Measurements from ENCODE around the gene KRT24. TPM values are rescaled to one million over a fixed set of nuclear protein-coding genes. Genes with fewer than 3 reads are reported as not detected.

The KRT24 gene
- total RNA-seq (2021; ENCODE audit: unreplicated experiment) (not detected), Bru-seq, nascent RNA (not detected), BruChase-seq, experiment 1, labeled RNA remaining after a 2-hour chase (not detected), BruChase-seq, experiment 2, labeled RNA remaining after a 6-hour chase (not detected)
- polyA plus RNA-seq (2012; ENCODE audit: insufficient read length), result not detected
- long read RNA-seq, result 0 reads

DNA sequence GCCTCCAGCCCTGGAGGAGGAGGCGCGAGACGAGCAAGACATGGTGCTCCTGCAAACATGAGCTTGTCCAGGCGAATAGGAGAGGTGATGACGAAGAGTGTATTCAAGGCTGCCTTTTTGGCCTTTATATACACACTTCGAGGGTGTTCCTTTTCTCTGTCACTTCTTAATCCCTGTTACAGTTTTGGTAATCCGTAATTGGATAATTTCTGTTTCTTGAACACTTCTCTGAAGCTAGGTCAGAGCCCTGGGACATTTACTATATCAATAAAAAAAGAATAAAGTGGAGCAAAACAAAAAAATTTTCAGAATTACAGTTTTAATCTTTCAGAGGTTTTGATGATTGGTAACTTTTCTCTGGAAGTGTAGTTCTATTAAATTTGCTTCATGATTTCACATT, at the start of gene KRT24:
Gene KRT24, minus strand, starts transcription at position 101 of the 400 bp plus-strand sequence. Its CDS starts 59 bp downstream, at position 42.
- DNase-seq (ENCODE audit: low read depth, low spot score) (no peak), ATAC-seq (no peak)
- in situ Hi-C loops (cut with HindIII; ENCODE audit: low pct_unique_long_range_greater_than_20kb, low sequenced_read_pairs) (no loop called here), intact Hi-C loops (cut with micrococcal nuclease; ENCODE audit: unreplicated experiment) (no loop called here)
- ChIA-PET CTCF (no interaction called here), POLR2A (interaction anchor here (0.6 kb wide), 1 partner anchor 370 kb away, joined by 3 read pairs; no protein-coding TSS in a partner anchor)
- Histone ChIP-seq H3K36me3 (ENCODE audit: control insufficient read depth, insufficient read depth, low read length) (no peaks in the 10 kb centered on the region), H3K4me1 (ENCODE audit: control insufficient read depth, insufficient read depth, low read length) (no peaks in the 10 kb centered on the region), H3K9me3 (ENCODE audit: control insufficient read depth, insufficient read depth, low read depth, low read length) (no peaks in the 10 kb centered on the region), H3K27me3 (ENCODE audit: control insufficient read depth, insufficient read depth, low read length) (0 out of 2 replicates have a peak, but pooled peaks cover 3% of the 10 kb centered on the region), H3K4me3 (ENCODE audit: low read depth in 2 of 2, low read length in 2 of 2) (no peak within 1 kb of the TSS), H3K27ac (ENCODE audit: low read length) (no peak within 1 kb of the TSS)
- no TSS peak for BruUV-seq (replicated peaks)
- TF ChIP-seq POLR2AphosphoS5 (IDR thresholded peaks at IDR 0.05; ENCODE audit: low read depth, low read length) (no peak), SIN3A (IDR thresholded peaks at IDR 0.05; ENCODE audit: borderline replicate concordance, insufficient read depth, low read depth, low read length) (no peak), TCF7L2 (IDR thresholded peaks at IDR 0.05; ENCODE audit: low read depth, low read length) (no peak)
- TF ChIP-seq, protein P1, sequence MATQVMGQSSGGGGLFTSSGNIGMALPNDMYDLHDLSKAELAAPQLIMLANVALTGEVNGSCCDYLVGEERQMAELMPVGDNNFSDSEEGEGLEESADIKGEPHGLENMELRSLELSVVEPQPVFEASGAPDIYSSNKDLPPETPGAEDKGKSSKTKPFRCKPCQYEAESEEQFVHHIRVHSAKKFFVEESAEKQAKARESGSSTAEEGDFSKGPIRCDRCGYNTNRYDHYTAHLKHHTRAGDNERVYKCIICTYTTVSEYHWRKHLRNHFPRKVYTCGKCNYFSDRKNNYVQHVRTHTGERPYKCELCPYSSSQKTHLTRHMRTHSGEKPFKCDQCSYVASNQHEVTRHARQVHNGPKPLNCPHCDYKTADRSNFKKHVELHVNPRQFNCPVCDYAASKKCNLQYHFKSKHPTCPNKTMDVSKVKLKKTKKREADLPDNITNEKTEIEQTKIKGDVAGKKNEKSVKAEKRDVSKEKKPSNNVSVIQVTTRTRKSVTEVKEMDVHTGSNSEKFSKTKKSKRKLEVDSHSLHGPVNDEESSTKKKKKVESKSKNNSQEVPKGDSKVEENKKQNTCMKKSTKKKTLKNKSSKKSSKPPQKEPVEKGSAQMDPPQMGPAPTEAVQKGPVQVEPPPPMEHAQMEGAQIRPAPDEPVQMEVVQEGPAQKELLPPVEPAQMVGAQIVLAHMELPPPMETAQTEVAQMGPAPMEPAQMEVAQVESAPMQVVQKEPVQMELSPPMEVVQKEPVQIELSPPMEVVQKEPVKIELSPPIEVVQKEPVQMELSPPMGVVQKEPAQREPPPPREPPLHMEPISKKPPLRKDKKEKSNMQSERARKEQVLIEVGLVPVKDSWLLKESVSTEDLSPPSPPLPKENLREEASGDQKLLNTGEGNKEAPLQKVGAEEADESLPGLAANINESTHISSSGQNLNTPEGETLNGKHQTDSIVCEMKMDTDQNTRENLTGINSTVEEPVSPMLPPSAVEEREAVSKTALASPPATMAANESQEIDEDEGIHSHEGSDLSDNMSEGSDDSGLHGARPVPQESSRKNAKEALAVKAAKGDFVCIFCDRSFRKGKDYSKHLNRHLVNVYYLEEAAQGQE (IDR thresholded peaks at IDR 0.05; ENCODE audit: insufficient read depth in 1 of 2, low read depth in 2 of 2, low read length in 1 of 2), result no peak
- TF ChIP-seq, protein P2, sequence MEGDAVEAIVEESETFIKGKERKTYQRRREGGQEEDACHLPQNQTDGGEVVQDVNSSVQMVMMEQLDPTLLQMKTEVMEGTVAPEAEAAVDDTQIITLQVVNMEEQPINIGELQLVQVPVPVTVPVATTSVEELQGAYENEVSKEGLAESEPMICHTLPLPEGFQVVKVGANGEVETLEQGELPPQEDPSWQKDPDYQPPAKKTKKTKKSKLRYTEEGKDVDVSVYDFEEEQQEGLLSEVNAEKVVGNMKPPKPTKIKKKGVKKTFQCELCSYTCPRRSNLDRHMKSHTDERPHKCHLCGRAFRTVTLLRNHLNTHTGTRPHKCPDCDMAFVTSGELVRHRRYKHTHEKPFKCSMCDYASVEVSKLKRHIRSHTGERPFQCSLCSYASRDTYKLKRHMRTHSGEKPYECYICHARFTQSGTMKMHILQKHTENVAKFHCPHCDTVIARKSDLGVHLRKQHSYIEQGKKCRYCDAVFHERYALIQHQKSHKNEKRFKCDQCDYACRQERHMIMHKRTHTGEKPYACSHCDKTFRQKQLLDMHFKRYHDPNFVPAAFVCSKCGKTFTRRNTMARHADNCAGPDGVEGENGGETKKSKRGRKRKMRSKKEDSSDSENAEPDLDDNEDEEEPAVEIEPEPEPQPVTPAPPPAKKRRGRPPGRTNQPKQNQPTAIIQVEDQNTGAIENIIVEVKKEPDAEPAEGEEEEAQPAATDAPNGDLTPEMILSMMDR (IDR thresholded peaks at IDR 0.05), result no peak

DNA sequence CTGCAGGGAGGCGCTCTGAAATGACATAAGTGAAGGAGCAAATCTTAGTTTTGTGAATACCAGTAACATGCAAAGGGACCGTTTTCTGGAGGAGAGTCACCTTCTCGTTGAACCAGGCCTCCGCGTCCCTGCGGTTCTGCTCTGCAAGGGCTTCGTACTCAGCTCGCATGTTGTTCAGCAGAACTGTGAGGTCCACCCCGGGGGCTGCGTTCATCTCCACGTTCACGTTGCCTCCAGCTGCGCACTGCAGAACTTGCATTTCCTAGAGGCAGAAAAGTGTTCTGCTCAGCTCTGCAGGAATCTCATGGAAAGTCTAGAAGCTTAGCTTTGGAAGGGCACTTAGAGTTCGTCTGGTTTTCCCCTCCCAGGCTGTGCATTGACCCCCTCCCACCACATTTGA, 47.5 kb upstream of the KRT24 start:
- intact Hi-C loops (cut with micrococcal nuclease; ENCODE audit: unreplicated experiment), result no loop called here
- Histone ChIP-seq H3K36me3 (ENCODE audit: control insufficient read depth, insufficient read depth, low read length) (no peaks in the 10 kb centered on the region), H3K27me3 (ENCODE audit: control insufficient read depth, insufficient read depth, low read length) (peaks cover 14% of the 10 kb centered on the region), H3K27ac (ENCODE audit: low read length) (no peak overlapping the region), H3K9me3 (ENCODE audit: control insufficient read depth, insufficient read depth, low read depth, low read length) (no peaks in the 10 kb centered on the region), H3K4me3 (ENCODE audit: low read depth in 2 of 2, low read length in 2 of 2) (no peak overlapping the region), H3K4me1 (ENCODE audit: control insufficient read depth, insufficient read depth, low read length) (no peaks in the 10 kb centered on the region)
- no peak for DNase-seq (ENCODE audit: low read depth, low spot score)
- ChIA-PET CTCF (interaction anchor here (1.0 kb wide), 1 partner anchor 768 kb away, joined by 5 read pairs; the partner anchor contains the start of gene KRT15), POLR2A (no interaction called here)
- BruUV-seq (replicated peaks), result no TSS peak
- in situ Hi-C loops (cut with HindIII; ENCODE audit: low pct_unique_long_range_greater_than_20kb, low sequenced_read_pairs), result no loop called here
- TF ChIP-seq, protein P2 (IDR thresholded peaks at IDR 0.05), result no peak
- TF ChIP-seq TCF7L2 (IDR thresholded peaks at IDR 0.05; ENCODE audit: low read depth, low read length) (no peak), SIN3A (IDR thresholded peaks at IDR 0.05; ENCODE audit: borderline replicate concordance, insufficient read depth, low read depth, low read length) (no peak), POLR2AphosphoS5 (IDR thresholded peaks at IDR 0.05; ENCODE audit: low read depth, low read length) (no peak)
- TF ChIP-seq, protein P1 (IDR thresholded peaks at IDR 0.05; ENCODE audit: insufficient read depth in 1 of 2, low read depth in 2 of 2, low read length in 1 of 2), result no peak
- no peak for ATAC-seq

All from Panc1 (cell line).